GM18502 (cell line): ENCODE measurements around the gene CDK5RAP3.
"Not testable (repeated sequence)": the region's sequence is repeated elsewhere in the genome, so short reads cannot be mapped to it uniquely, and the experiment has no call there.

Source experiments
- ATAC-seq: cut with Tn5 transposase; IDR thresholded peaks from one replicate; pipeline ENCODE4 v1.9.1; 2021; ENCODE audit warnings: mild to moderate bottlenecking; ENCODE audit not compliant: unreplicated experiment, poor library complexity

CDK5RAP3 gene

DNA sequence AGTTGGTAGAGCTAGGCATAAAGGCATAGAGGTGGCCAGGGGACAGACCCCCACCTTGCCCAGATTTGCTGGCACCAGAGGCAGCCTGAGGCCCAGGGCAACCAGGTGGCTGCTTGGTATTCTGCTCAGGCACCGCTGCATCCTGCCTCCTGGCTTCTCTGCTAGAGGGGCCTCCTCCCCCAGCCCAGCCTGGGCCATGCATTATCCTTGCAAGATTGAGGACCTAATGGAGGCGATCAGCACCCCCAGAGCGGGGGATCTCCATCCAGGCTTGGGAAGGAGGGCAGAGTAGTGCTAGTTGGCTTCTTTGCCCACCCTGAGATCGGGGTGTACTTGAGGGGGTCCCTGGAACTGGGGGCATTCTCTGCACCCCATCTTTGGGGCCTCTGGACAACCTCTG, 23.8 kb downstream of the CDK5RAP3 start:
- no peak for ATAC-seq

DNA sequence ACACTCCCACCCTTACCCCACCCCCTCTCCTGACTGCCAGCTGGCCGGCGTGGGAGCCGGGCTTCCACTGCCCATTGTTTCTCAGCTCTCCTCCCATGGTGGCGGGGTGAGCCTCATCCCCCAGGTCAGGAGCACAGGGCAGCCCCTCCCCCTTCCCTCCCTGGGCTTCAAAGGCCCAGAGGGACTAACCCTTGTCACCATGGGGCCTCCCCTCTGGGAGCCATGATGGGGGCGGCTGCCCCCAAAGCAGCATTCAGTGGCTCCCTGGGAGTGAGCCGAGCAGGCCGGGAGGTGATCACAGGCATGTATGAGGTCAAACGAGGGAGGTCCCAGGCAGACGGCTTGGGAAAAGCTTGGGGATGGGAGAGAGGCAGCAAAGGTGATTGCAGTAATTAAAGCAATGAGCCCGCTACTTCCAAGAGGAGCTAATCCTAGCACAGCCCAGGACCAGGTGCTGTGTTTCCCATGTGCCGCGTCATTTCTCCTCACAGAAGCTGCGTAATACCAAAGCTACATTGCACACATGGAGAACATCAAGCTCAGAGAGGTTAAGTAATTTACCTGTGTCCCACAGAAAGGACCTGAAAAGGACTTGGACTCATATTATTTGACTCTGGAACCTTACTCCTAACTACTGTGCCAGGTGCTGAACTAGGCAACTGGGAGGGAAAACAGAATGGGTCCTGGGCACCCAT, 24.5 kb downstream of the CDK5RAP3 start:
- ATAC-seq = no peak

DNA sequence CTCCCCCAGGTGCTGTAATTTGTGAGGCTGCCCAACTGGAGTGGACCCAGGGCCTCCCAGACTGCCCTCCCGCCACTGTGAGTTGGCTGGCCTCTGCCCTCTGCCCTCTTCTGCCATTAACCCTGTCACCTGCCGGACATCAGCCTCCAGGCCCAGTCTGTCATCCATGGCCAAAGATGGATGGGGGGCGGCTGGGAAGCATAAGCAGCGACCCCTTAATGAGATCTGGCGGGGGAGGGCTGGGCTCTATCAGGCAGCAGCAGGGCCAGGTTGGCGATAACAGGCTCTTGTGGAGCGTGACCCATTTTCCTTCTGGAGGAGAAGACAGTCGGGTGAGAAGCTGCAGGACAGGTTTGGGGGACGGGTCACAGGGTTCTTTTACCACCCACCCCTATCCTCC, 25.3 kb downstream of the CDK5RAP3 start:
- ATAC-seq = no peak

DNA sequence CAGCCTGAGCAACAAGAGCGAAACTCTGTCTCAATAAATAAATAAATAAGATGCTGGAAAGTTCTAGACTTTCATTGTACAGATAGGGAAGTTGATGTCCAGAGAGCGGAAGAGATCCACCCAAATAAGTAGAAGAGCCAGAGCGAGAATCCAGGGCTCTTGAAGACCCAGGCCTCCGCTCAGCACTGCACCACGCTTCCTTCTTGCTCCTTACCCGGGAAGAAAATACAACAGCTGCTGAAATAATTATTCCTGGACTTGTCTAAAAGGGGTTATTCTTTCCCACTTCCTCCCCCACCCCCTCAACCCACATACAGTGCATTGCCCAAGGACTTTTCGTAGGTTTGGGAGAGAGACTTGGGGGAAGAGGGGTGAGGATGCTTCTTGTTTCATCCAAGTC, 26.7 kb downstream of the CDK5RAP3 start:
- ATAC-seq = no peak

DNA sequence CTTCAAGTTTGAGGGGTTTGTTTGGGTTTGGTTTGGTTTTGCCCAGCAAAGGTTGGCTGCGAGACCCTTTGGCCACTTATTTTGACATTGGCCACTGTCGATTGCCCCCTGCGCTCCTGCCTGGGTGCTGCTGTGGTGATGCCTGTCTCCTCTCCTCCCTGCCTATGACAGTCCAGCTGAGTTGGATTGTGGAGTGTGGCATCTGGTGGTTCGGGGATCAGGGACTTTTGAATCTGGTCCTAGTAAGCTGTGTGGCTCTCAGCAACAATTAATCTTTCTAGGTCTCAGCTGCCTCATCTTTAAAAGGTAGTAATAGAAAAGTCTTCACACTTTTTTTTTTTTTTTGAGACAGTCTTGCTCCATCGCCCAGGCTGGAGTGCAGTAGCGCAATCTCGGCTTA, 27.1 kb downstream of the CDK5RAP3 start:
- no peak for ATAC-seq

DNA sequence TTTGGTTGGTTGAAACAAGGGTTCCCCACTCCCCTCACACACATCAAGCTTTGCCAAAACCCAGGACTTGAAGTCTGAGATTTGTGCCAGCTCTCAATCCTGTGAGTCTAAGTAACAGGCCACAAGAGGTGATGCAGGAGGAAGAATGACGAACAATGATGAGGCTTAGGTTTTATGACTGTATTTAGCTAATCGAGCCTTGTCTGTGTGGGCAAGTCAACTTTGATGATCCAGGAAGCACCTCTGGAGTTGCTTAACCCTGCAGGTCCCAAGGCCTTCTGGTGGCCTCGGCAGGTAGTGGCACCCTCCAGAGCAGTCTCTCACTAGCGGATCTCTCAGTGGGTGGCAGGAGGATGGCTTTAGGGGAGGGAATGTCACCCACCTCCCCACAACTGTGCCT, 28.7 kb downstream of the CDK5RAP3 start:
- no peak for ATAC-seq

DNA sequence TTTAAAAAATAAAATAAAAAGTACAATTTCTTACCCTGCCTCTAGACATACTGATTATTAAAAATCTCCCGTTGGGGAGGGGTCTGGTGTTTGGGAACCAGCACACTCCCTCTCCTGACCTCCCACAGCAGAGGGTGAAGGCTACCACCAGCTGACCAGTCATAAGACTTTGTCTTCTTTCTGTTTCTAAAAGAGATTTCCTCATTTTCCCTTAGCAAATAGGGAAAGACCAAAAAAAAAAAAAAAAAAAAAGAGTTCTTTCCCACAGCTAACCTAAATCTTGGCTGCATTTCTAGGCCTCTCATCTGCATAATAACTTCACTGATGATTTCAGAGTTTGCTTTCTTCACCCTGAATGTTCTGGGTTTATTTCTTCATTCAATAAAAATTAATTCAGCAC, 30.3 kb downstream of the CDK5RAP3 start:
- no peak for ATAC-seq

DNA sequence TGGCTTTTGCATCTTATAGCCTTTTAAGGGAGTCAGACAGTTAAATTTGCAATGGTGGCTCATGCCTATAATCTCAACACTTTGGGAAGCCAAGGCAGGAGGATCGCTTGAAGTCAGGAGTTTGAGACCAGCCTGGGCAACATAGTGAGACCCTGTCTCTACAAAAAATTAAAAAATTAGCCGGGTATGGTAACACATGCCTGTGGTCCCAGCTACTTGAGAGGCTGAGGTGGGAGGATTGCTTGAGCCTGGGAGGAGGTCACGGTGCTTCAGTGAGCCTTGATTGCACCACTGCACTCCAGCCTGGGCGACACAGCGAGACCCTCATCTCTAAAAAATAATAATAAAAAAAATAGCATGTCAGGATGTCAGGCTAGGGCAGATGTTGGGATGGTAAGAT, 30.7 kb downstream of the CDK5RAP3 start:
- ATAC-seq = not testable (repeated sequence)

DNA sequence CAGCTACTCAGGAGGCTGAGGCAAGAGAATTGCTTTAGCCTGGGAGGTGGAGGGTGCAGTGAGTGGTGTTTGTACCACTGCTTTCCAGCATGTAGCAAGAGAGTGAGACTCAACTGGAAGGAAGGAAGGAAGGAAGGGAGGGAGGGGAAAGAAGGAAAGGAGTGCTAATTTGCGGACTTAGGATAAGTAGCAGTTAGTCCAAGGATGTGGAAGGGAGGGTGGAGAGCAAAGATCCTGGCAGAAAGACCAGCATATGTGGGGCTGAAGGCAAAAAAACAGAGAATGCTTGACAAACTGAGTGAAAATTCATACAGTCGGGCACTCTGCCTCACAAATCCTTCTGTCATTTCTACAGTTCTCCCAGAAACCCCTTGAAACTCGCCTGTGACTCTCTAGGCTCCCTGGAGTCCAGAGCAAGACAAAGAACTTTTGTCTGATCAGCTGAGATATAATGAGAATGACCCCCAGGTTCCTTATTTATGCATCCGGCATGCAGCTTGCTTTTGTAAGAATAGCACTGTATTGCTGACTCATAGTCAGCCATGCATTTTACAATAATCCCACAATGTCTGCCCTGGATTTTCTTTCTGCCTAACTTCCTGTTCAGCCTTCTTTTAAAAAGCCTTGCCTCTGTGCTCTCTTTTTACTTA, 31.5 kb downstream of the CDK5RAP3 start:
- ATAC-seq = no peak

DNA sequence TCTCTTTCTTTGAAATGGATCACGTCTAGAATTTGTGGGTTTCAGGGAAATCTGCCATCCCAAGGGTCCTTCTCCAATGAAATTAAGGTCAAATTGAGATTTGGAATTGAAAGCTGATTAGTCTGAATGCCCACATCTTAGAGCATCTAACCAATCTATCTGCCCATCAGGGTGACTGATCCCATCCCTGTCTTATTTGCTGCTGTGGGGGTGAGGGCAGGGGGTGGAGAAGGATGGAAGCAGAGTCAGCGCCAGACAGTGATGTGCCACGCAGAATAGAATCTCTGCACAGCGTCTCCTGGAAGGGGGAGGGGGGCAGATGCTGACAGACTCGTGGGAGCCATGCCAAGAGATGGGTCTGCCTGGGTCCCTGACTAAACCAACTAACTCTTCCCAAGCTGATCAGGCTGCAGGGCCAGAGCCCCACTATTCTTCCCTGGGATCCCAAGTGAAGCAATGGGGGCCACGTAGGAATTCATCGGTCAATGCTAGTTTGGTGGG, 32.1 kb downstream of the CDK5RAP3 start:
- no peak for ATAC-seq

DNA sequence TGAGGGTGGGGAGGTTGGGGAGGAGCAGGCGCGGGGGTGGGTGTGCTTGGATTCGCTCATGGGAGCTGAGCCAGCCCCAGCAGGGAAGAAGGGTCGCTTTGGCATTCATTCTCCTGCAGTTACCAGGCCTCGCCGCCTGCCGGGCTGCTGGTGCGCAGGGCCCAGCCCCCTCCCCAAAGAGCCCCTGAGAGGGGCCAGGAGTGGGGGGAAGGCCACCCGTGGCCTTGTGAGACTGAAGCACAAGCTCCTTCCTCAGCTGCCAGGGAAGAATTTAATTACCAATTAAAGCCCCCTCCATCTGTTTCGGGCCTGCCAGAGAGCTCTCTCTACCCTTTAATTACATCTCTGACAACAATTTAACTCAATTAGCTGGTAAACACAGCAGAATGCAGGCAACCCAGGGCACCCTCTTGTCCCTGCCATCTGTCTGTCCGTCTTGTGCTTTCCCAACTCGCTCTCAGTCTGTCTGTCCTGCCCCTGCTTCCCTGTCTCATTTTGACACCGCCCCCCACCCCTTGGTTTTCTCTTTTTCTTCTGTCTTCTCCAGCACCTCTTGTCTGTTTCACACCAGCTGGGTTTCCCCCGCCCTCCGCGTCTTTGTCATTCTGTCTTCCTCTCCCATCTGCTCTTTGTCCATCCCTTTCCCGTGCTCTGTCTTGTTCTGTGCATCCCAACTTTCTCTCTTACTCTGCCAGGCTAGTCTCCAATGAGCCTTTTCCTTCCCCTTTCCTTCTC, 32.7 kb downstream of the CDK5RAP3 start:
- no peak for ATAC-seq

DNA sequence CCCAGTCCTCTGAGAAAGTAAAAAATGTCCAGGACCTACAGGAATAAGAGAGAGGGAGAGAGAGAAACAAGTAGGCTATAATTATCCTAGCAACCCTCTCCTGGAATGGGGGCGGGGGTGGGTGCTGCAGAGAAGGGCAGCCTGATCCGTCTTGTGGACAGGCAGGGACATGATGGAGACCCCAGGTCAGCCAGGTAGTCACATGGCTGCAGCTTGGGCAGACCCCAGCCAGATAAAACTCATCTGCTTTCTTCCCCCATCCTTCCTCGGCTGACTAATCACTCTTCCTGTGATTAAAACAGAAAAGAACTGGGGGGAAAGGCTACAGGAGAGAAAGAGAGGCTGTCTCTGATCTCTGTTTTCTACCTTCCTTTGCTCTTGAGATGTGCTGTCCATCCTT, 34.1 kb downstream of the CDK5RAP3 start:
- ATAC-seq = no peak

DNA sequence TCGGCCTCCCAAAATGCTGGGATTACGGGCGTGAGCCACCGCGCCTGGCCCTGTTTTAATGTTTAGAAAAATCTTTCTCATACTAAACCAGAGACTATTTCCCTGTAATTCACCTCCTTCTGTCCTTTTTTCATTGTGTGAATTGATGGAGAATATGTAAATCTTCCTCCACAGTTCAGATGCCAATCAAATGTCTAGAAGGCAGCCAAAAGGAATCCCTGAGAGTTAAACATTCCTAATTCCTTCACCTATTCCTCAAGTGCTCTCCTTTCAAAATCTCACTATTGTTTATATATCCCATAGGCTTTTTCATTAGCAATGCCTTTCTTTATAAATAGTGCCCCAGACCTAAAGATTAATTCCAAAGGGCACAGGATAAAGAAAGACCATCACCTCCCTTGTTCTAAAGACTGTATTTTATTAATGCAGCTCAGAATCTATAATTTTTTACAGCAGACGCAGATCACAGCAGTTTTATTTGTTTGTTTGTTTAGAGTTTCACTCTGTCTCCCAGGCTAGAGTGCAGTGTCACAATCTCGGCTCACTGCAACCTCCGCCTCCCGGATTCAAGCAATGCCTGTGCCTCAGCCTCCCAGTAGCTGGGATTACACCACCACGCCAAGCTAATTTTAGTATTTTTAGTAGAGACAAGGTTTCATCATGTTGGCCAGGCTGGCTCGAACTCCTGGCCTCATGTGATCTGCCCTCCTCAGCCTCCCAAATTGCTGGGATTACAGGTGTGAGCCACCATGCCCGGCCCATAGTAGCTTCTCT, 36.2 kb downstream of the CDK5RAP3 start:
- no peak for ATAC-seq

DNA sequence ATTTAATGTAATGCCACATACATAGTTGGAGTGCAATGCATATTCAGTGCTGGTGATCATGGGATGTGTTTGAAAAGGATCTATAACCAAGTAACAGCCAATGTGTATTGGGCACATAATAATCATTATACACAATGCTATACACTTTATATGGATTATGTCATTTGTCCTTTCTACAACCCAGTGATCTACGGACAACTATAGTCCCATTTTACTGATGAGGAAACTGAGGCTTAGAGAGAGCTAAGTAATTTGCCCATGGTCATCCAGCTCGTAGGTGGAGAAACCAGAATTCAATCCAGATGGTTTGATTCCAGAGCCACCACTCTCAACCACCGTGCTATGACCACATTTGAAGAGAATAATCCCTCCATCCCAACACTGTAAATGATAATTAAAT, 39.3 kb downstream of the CDK5RAP3 start:
- ATAC-seq = no peak

DNA sequence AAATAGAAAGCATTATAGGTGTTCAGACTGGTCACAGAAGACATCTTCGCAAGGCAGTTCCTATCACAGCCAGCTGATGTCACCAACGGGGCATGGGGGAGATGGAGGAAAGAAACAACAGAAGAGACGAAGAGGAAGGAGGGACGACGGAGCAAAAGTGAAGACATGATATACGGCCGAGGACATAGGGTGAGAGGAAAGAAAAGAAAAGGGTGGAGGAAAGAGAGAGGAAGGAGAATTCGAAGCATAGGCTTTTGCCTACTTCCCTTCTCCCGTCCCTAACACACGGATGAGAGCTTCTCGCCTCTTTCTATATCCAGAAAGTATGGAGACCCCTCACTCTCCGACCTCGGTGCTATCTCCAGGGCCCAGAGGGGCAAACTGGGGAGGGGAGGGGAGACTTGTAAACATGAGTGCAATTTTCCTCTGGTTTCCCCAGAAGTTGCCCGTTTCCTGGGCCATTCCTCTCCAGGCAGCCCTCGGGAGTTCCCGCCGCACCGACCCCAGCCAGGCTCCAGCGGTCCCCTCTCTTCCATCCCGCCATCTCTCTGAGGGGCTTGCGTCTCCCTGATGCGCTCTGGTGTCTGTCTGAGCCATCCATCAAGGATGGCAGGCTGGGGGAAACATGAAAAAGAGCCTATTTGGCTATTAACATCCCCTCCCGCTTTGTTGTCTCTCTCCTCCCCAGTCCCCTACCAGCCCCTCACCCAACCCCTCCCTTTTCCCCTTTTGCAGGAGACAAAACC, 40.7 kb downstream of the CDK5RAP3 start:
- ATAC-seq = no peak

DNA sequence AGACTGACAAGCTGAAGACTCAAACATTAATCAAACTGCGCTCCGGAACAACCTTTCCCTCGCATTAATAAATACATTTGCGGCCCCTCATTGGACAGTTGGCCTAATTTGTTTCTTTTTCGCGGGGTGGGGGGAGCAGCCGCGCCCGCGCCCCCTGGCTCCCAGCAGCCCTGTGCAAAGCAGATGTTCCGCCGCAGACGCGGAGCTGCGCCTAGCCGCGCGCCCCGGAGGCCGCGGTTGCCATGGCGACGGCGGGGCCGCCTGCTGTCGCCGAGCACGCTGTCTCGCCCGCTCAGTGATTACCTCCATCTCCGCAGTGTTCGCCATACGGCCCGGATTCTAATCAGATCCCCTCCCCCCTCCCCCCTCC, 41.2 kb downstream of the CDK5RAP3 start:
- no peak for ATAC-seq

DNA sequence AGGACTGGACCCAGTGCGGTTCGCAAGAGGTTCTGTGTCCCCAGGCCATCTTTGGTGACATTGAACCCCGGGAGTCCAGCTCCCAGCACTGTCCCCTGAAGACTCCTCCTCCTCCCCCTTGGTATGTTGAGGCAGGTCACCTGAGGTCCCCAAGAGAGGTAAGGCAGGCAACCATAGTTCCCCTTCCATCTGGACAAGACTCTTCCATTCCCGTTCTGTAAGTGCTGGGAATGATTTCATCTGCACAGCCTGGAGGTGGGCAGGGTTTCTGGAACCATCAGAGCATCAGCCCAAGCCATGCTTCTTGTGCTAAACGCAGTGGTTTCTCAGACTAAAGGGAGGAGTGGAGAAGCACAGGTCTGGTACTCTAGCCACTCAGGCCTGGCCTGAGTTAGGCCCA, 41.7 kb downstream of the CDK5RAP3 start:
- ATAC-seq = no peak

DNA sequence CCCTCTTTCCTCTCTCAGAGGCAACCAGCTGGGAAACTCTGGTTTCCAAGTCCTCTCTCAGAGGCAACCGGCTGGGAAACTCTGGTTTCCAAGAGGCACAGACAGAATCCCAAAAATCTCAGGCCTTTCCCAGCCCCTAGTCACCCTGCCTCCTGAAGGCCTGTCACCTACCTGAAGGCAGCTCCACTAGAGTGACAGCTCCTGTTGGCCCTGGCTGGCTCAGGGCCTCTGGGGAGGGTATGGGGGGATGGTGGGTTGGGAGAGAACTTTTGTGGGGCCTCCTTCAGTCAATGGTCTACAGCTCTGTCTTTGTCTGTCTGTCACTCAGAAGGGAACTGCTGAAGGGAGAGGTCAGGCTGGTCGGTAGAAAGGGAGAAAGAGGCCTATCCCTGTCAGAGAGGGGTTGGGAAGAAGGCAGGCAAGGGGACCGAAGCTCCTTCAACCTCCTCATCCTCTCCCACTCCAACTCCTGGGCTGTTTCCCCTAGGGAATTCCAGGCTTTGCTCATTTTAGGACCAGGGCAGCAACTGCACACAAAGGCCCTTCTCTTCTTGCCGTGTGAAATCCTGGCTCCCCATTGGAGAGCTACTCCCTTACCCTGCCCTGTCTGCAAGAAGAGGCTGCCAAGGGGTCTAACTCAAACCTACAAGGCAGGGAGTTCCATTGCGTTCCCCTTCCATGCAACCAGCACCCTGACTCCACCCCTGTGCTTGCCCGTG, 43.1 kb downstream of the CDK5RAP3 start:
- ATAC-seq = no peak

DNA sequence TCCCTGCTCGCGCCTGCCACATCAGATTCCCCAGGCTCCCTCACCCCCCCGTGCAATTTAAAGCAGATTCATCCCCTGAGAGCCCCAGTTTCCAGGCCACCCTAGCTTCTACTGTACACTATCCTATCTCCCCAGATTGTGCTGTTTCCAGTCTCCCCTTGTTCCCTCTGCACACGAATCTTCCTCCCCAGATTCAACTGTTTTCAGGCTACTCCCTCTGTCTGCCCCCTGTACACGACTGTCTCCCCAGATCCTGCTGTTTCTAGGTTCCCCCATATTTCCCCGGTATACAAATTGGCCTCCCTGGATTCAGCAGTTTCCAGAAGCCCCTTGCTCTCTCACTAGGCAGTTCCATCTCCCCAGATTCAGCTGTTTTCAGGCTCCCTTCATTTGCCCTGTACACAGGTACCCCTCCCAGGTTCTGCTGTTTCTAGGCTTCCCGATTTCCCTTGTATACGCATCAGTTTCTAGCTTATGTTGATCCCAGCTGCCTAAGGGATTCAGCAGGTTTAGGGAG, 43.7 kb downstream of the CDK5RAP3 start:
- no peak for ATAC-seq
